PC-9 (cell line): ENCODE data around the gene CD84. TPM values are rescaled to one million over a fixed set of nuclear protein-coding genes. Genes with fewer than 3 reads are reported as not detected.

ENCODE experiments used
- BruUV-seq: library from RNA; stranded (reverse); fragments of 400-500 nt; replicated peaks from 2 replicates; lab custom pipeline; 2021; lab: Mats Ljungman, UMichigan
- CTCF ChIA-PET: fragments of 300-600 bp; sonication (Branson Sonifier 250); formaldehyde crosslinking; loops from one replicate; lab custom pipeline; 2022; ENCODE audit warnings: antibody characterized with exemption; lab: Charles Lee
- POLR2A ChIA-PET: fragments of 300-600 bp; sonication (Branson Sonifier 250); formaldehyde crosslinking; loops from one replicate; lab custom pipeline; 2022; ENCODE audit warnings: antibody characterized with exemption; ENCODE audit not compliant: unreplicated experiment; lab: Charles Lee
- DNase-seq, 2 experiments: peaks; one replicate each; pipeline versions ENCODE4 v3.0.0 to v3.0.0-alpha.2; 2015 to 2022; ENCODE audit warnings: mixed read lengths in 1 of 2
- H2AFZ ChIP-seq: fragments of 200-600 bp; sonication (generic); 2 replicates; pipeline ENCODE4 v1.8.1; 2017; ENCODE audit warnings: antibody characterized with exemption
- H3F3A ChIP-seq: fragments of 200-600 bp; sonication (generic); 2 replicates; pipeline ENCODE4 v1.8.1; 2017; ENCODE audit warnings: antibody characterized with exemption, mild to moderate bottlenecking, low read depth; ENCODE audit not compliant: insufficient read depth
- H3K27ac ChIP-seq: fragments of 200-600 bp; sonication (generic); 2 replicates; pipeline ENCODE4 v1.6.1; 2016; ENCODE audit warnings: mixed run types
- H3K27me3 ChIP-seq: fragments of 200-600 bp; sonication (generic); 2 replicates; pipeline ENCODE4 v1.6.1; 2016; ENCODE audit warnings: low read depth, mixed run types; ENCODE audit not compliant: insufficient read depth
- H3K36me3 ChIP-seq: fragments of 200-600 bp; sonication (generic); 2 replicates; pipeline ENCODE4 v1.6.1; 2016; ENCODE audit warnings: low read depth, mixed run types
- H3K4me1 ChIP-seq: fragments of 200-600 bp; sonication (generic); replicated peaks from 2 replicates; pipeline ENCODE4 v1.6.1; 2016; ENCODE audit warnings: mixed run types; ENCODE audit not compliant: insufficient read depth
- H3K4me2 ChIP-seq: fragments of 200-600 bp; sonication (generic); 2 replicates; pipeline ENCODE4 v1.6.1; 2017; ENCODE audit warnings: mixed run types
- H3K4me3 ChIP-seq: fragments of 200-600 bp; sonication (generic); 2 replicates; pipeline ENCODE4 v1.6.1; 2016; ENCODE audit warnings: mixed run types
- H3K79me2 ChIP-seq: fragments of 200-600 bp; sonication (generic); 2 replicates; pipeline ENCODE4 v1.6.1; 2017; ENCODE audit warnings: low read depth, mixed run types
- H3K9me2 ChIP-seq: fragments of 200-600 bp; sonication (generic); 2 replicates; pipeline ENCODE4 v1.8.1; 2017; ENCODE audit warnings: mild to moderate bottlenecking; ENCODE audit not compliant: insufficient read depth
- H3K9me3 ChIP-seq: fragments of 200-600 bp; sonication (generic); 2 replicates; pipeline ENCODE4 v1.8.1; 2016; ENCODE audit warnings: low read depth; ENCODE audit not compliant: insufficient read depth
- H4K20me1 ChIP-seq: fragments of 200-600 bp; sonication (generic); 2 replicates; pipeline ENCODE4 v1.8.1; 2017; ENCODE audit not compliant: insufficient read depth
- EZH2 ChIP-seq: fragments of 200-600 bp; sonication (generic); IDR thresholded peaks from 2 replicates; pipeline ENCODE4 v1.8.0; 2017; ENCODE audit warnings: antibody characterized with exemption, low read depth
- intact Hi-C: fragments of 100-400 bp; cut with micrococcal nuclease; formaldehyde crosslinking; loops from one replicate; pipeline ENCODE4 v1.10.0; 2022; ENCODE audit not compliant: unreplicated experiment
- total RNA-seq: library from RNA; stranded (reverse); gene quantifications from 2 replicates; pipeline ENCODE4 v1.2.3, GENCODE V29; 2021
- TF ChIP-seq, protein P1 (sequence below): fragments of 200-600 bp; sonication (generic); conservative IDR thresholded peaks from 2 replicates; pipeline ENCODE4 v1.6.1; 2017; ENCODE audit warnings: mixed run types, antibody characterized with exemption, mild to moderate bottlenecking, moderate library complexity

Gene CD84
- total RNA-seq, 1 experiment from 2014 or later = not detected

DNA sequence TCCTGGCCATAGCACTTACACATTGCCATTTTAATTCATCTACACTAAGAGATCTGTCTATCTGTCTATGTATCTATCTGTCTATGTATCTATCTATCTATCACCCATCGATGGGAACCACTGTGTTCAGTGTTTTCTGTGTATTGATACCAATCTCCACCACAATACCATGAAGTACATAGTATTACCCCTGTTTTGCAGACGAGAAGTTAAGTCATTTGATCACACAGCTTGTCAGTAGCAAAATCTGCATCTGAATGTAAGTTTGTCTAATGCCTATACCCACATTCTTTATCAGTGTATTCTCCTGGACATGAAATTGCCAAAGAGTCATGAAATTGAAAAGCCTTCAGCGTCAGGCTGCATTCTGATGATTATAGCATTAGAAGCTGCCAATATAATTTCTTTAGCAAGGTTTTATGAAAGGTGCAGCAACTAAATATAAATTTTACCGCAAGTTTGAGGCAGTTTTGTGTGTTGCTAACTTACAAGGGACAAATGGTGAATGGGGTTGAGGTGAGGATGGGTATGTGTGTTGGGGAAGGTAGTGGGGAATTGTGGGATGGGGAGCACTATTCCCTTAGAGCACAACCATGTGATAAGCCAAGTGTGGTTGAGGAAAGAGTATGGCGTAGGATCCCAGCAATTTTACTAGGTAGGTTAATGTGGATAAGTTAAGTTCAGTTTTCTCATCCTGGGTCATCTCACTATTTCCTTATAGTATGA, 43.4 kb upstream of the CD84 start:
- H3K79me2 ChIP-seq = no peaks in the 10 kb centered on the region
- H3K27me3 ChIP-seq = peaks cover 38% of the 10 kb centered on the region; the same call in 1 of the 2 replicates
- H3K4me1 ChIP-seq = no peaks in the 10 kb centered on the region
- H3K9me2 ChIP-seq = no peaks in the 10 kb centered on the region
- POLR2A ChIA-PET = no interaction called here
- H2AFZ ChIP-seq = no peak overlapping the region
- CTCF ChIA-PET = interaction anchor here (0.5 kb wide), 1 partner anchor 437 kb away, joined by 6 read pairs; no protein-coding TSS in a partner anchor
- H3K4me3 ChIP-seq = no peak overlapping the region
- no peaks in the 10 kb centered on the region for H3F3A ChIP-seq
- intact Hi-C loops = no loop called here
- no peak overlapping the region for H3K27ac ChIP-seq
- no peaks in the 10 kb centered on the region for H3K36me3 ChIP-seq
- H3K4me2 ChIP-seq = no peak overlapping the region
- no peak for DNase-seq
- no peaks in the 10 kb centered on the region for H4K20me1 ChIP-seq
- no TSS peak for BruUV-seq
- no peak for TF ChIP-seq EZH2
- TF ChIP-seq, protein P1, sequence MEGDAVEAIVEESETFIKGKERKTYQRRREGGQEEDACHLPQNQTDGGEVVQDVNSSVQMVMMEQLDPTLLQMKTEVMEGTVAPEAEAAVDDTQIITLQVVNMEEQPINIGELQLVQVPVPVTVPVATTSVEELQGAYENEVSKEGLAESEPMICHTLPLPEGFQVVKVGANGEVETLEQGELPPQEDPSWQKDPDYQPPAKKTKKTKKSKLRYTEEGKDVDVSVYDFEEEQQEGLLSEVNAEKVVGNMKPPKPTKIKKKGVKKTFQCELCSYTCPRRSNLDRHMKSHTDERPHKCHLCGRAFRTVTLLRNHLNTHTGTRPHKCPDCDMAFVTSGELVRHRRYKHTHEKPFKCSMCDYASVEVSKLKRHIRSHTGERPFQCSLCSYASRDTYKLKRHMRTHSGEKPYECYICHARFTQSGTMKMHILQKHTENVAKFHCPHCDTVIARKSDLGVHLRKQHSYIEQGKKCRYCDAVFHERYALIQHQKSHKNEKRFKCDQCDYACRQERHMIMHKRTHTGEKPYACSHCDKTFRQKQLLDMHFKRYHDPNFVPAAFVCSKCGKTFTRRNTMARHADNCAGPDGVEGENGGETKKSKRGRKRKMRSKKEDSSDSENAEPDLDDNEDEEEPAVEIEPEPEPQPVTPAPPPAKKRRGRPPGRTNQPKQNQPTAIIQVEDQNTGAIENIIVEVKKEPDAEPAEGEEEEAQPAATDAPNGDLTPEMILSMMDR = no peak
- H3K9me3 ChIP-seq = no peaks in the 10 kb centered on the region

GRCh38 chr1:160621633-160622413, 42.5 kb upstream of the CD84 start:
- Histone ChIP-seq H2AFZ (no peak overlapping the region), H3K9me2 (no peaks in the 10 kb centered on the region), H3K27ac (no peak overlapping the region), H3K36me3 (no peaks in the 10 kb centered on the region), H3F3A (no peaks in the 10 kb centered on the region), H3K79me2 (no peaks in the 10 kb centered on the region), H3K4me3 (no peak overlapping the region), H3K9me3 (no peaks in the 10 kb centered on the region), H3K27me3 (peaks cover 38% of the 10 kb centered on the region; the same call in 1 of the 2 replicates), H3K4me2 (no peak overlapping the region), H4K20me1 (no peaks in the 10 kb centered on the region), H3K4me1 (no peaks in the 10 kb centered on the region)
- DNase-seq = no peak
- intact Hi-C loops = no loop called here
- no TSS peak for BruUV-seq
- TF ChIP-seq EZH2 = no peak
- TF ChIP-seq, protein P1 = no peak
- CTCF ChIA-PET = no interaction called here
- POLR2A ChIA-PET = no interaction called here

DNA sequence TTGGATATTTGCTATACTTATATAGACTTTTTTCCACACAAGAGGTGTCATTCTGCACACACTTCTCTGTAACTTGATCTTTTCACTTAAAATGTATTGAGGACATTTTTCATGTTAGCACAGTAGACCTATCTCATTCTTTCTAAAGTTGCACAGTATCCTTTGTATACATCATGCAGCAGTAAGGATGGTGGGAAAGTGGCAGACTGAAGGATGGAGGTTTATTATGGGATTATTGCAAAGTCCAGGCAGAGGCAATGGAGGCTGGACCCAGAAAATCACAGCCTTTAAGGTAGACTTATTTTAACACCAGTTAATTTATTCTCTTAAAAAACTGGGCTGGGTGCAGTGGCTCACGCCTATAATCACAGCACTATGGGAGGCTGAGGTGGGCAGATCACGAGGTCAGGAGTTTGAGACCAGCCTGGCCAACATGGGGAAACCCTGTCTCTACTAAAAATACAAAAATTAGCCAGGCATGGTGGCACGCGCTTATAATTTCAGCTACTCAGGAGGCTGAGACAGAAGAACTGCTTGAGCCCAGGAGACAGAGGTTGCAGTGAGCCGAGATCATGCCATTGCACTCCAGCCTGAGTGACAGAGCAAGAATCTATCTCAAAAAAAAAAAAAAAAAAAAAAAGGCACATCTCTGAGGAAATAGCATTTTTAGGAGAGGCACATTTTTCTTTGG, 41.8 kb upstream of the CD84 start:
- Histone ChIP-seq H3K4me2 (no peak overlapping the region), H3K79me2 (no peaks in the 10 kb centered on the region), H3K4me1 (no peaks in the 10 kb centered on the region), H2AFZ (no peak overlapping the region), H3K36me3 (no peaks in the 10 kb centered on the region), H3F3A (no peaks in the 10 kb centered on the region), H3K9me3 (no peaks in the 10 kb centered on the region), H3K4me3 (no peak overlapping the region), H4K20me1 (no peaks in the 10 kb centered on the region), H3K27ac (no peak overlapping the region), H3K27me3 (peaks cover 42% of the 10 kb centered on the region; the same call in 1 of the 2 replicates), H3K9me2 (no peaks in the 10 kb centered on the region)
- no peak for TF ChIP-seq EZH2
- TF ChIP-seq, protein P1 = no peak
- no peak for DNase-seq
- intact Hi-C loops = no loop called here
- ChIA-PET POLR2A (no interaction called here), CTCF (no interaction called here)
- no TSS peak for BruUV-seq
